RWPE1 (cell line): ENCODE results near the gene ARHGEF19.

ENCODE experiments used
- CTCF ChIA-PET: fragments of 350-600 bp; sonication (Branson Sonifier 250); formaldehyde crosslinking; extraction: SDS; loops from one replicate; lab custom pipeline; 2021; lab: Yijun Ruan, JAX
- POLR2A ChIA-PET: fragments of 400-600 bp; formaldehyde crosslinking; extraction: SDS; loops from one replicate; lab custom pipeline; 2020; ENCODE audit warnings: antibody characterized with exemption; ENCODE audit not compliant: low non-redundant PET; lab: Yijun Ruan, JAX
- DNase-seq: peaks from one replicate; pipeline ENCODE4 v3.0.0; 2012; ENCODE audit warnings: low spot score
- H3K27ac ChIP-seq: fragments of 450-650 bp; 2 replicates; pipeline ENCODE4 v1.5.1; 2017
- TF ChIP-seq, protein P1 (sequence below): fragments of 450-650 bp; conservative IDR thresholded peaks from 2 replicates; pipeline ENCODE4 v1.5.1; 2017; ENCODE audit warnings: low read depth, mild to moderate bottlenecking

Gene ARHGEF19

DNA sequence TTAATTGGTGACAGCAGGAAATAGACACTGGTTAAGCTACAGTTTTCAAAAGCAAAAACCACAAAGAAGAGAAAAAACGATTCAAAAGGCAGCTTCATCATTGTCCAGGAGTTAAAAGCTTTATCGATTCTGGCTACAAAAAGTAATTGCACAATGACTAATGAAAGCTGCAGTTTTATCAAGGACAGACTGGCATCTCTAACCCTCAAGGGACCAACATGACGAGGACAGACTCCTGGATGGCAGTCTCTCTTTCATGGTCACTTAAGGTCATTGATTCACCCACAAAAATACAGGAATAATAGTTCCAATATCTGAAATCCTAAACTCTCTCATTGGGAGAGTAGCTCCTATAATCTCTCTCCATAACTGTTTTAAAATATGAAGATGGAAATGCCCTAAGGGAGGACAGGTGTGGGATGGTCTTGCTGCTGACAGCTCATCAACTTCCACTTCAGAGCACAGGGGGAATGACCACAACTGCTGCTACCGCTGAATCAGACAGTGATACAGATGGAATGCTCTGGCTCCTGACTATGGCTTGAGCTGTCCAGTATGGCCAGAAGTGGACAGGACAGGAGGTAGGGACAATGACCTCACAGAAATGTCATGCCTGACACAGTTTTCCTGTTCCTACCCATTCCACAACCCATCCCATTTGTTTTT, 41.9 kb upstream of the ARHGEF19 start:
- TF ChIP-seq, protein P1, sequence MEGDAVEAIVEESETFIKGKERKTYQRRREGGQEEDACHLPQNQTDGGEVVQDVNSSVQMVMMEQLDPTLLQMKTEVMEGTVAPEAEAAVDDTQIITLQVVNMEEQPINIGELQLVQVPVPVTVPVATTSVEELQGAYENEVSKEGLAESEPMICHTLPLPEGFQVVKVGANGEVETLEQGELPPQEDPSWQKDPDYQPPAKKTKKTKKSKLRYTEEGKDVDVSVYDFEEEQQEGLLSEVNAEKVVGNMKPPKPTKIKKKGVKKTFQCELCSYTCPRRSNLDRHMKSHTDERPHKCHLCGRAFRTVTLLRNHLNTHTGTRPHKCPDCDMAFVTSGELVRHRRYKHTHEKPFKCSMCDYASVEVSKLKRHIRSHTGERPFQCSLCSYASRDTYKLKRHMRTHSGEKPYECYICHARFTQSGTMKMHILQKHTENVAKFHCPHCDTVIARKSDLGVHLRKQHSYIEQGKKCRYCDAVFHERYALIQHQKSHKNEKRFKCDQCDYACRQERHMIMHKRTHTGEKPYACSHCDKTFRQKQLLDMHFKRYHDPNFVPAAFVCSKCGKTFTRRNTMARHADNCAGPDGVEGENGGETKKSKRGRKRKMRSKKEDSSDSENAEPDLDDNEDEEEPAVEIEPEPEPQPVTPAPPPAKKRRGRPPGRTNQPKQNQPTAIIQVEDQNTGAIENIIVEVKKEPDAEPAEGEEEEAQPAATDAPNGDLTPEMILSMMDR = no peak
- POLR2A ChIA-PET = no interaction called here
- CTCF ChIA-PET = interaction anchor here (0.5 to 1.0 kb wide), 2 partner anchors 10 to 36 kb away, joined by 3 to 9 read pairs; no protein-coding TSS in a partner anchor
- no peak for DNase-seq
- no peak overlapping the region for H3K27ac ChIP-seq

DNA sequence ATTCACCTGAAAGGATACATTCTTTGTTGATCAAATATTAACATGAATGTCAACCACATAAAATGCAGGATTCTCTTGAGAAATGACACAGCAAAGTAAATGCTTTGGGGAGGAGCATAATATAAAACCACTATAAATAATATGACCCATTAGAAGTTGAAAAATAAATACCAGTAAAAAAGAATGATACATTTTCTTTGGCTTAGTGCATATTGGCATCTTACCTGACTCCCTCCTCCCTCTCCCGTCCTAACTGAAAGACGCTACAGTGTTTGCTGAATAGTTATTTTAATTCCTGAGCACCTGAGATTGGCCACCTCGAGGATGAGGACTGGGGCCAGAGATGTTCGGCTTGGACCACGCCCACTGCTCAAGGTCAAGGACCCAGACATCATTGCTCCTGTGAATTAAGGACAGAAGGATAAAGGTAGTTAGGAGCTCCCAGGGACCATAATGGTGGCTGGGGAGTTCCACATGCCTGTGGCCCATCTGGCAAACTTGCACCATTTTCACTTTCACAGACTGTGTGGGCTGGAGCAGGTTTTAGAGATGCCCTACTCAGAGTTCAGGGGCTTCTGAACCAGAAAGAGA, 41.0 kb upstream of the ARHGEF19 start:
- ChIA-PET POLR2A (no interaction called here), CTCF (interaction anchor here (1.0 kb wide), 1 partner anchor 9 kb away, joined by 9 read pairs; no protein-coding TSS in a partner anchor)
- no peak for DNase-seq

DNA sequence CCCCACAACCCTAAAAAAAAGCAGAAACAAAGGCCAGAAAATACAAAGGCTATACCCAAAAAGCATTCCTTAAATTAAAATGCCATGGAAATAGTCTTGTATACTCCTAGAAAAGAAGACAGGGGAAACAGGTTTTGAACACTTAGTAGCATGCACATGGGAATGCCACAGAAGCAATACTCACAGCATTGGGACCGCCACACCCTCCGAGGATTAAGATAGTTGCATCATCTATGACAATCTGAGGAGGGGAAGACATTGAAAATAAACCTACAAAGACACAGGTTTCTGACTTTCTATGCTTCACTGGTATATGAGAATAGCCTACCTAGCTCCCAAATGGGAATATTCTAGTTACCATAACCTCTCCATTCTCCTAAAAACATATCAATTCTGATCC, 40.5 kb upstream of the ARHGEF19 start:
- TF ChIP-seq, protein P1 = no peak
- CTCF ChIA-PET = no interaction called here

More for the DNA sequence above, 41.0 kb upstream of the ARHGEF19 start:
- TF ChIP-seq, protein P1 = no peak
- H3K27ac ChIP-seq = no peak overlapping the region

DNA sequence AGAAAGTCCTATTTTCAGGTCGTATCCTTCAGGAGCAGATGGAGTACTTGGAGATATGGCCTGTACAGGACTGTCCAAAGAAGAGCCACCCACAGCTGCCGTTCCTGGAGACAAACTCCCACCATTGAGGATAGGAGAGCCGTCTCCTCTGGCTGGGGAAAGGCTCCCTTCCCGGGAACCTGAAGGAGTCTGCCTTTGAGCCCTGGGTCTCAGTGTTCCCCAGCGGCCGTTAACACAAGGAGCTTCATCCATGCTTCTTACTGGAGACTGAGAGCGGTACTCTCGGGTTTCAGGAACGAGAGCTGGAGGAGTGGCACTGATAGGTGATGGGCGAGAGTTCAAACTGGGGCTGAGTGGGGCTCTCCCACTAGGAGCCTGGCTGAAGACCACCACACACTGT, 38.9 kb upstream of the ARHGEF19 start:
- no peak for DNase-seq

More for the DNA sequence above, 40.5 kb upstream of the ARHGEF19 start:
- POLR2A ChIA-PET = no interaction called here
- H3K27ac ChIP-seq = no peak overlapping the region
- no peak for DNase-seq

DNA sequence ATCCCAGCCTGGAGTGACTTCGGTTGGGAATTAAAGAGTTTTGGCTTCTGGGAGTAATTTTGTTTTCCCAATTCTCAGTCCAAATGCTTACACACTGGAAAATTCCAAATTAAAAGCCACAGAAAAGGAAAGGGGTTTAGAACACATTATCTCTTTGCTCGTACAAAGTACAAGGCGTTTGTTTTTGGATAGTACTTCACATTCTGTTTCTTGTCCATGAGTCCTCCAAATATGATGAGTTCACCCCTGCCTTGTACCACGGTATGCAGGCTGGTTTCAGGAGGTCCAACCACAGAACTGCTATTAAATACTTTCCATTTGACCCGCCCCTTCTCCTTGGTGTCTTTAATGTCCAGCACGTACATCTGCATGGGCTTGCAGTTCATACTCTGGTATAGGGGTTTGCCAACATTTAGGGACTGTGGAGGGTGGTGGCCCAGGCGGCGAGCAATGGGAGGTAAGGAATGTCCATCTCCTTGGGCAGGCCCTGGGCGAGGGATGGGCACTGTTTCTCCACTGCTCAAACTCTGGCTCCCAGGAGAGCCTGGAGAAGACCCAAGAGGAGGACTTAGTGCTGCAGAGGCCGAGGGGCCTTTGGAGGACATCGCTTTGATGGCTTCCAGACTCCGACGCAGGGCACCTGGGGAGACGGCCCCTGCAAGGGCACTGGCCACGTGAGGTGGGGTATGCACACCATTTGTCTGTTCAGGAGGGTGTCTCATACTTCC, 38.2 kb upstream of the ARHGEF19 start:
- CTCF ChIA-PET = no interaction called here
- DNase-seq = no peak
- POLR2A ChIA-PET = no interaction called here
- TF ChIP-seq, protein P1 = no peak
- H3K27ac ChIP-seq = peak overlapping the region; percentile 17; the same call in 1 of the 2 replicates

More for the DNA sequence above, 38.9 kb upstream of the ARHGEF19 start:
- CTCF ChIA-PET = no interaction called here
- TF ChIP-seq, protein P1 = no peak
- H3K27ac ChIP-seq = peak overlapping the region; percentile 17; the same call in 1 of the 2 replicates
- POLR2A ChIA-PET = no interaction called here

DNA sequence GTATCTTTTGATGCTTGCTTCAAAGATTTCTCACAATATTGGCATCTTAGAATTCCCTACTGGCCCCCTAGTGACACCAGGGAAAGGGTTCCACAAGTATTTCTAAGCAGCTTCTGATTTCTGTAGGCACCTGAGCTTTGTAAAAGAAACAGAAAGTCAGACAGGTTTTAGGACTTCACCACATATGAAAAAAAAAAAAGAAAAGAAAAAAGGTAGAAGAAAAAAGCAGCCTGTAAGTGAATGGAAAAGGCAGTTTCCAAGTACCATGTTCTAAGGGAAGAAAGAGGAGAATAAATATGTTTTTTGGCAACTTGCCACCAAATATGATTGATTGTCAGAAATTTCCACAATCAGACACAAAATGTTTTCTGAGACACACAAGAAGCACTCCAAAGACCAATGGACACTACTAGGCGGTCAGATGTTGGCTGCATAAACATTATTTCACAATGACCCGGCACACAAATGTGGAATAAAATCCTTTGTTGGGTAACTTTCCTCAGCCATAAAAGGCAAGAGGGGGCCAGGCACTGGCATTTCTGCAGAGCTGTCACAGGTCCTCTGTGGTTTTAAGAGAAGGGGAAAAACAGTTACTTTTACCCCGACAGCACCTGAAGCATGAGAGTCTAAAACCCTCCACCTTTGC, 37.3 kb upstream of the ARHGEF19 start:
- ChIA-PET POLR2A (no interaction called here), CTCF (interaction anchor here (1.7 kb wide), 1 partner anchor 174 kb away, joined by 4 read pairs; no protein-coding TSS in a partner anchor)
- no peak overlapping the region for H3K27ac ChIP-seq
- no peak for DNase-seq
- TF ChIP-seq, protein P1 = no peak
